ENCODE measurements around the gene GAL3ST2.

GRCh38 chr2:241743620-241744019 is 33.0 kb upstream of the GAL3ST2 start:
- TF ChIP-seq CTCF (IDR thresholded peaks at IDR 0.05; ENCODE audit: borderline replicate concordance, extremely low read depth, low read length, poor library complexity, severe bottlenecking), result no peak
- TF ChIP-seq EZH2 (IDR thresholded peaks at IDR 0.05; ENCODE audit: borderline replicate concordance, low read depth, low read length, severe bottlenecking), result no peak
